HUES6 (cell line): ENCODE results near the gene FOXG1.

Experiments used
- H3K27ac ChIP-seq: 2 replicates; pipeline ENCODE4 v1.7.0; 2013; ENCODE audit warnings: low read depth, mild to moderate bottlenecking, low read length, inconsistent platforms
- H3K27me3 ChIP-seq: 2 replicates; pipeline ENCODE4 v1.6.1; 2013; ENCODE audit warnings: low read length; ENCODE audit not compliant: control insufficient read depth, insufficient read depth
- H3K36me3 ChIP-seq: 2 replicates; pipeline ENCODE4 v1.6.1; 2013; ENCODE audit warnings: low read length; ENCODE audit not compliant: control insufficient read depth, insufficient read depth
- H3K4me1 ChIP-seq: 2 replicates; pipeline ENCODE4 v1.6.1; 2013; ENCODE audit warnings: low read length; ENCODE audit not compliant: control insufficient read depth, insufficient read depth
- H3K4me3 ChIP-seq: 2 replicates; pipeline ENCODE4 v1.5.1; 2013; ENCODE audit warnings: low read depth, low read length
- H3K9ac ChIP-seq: one replicate; pipeline ENCODE4 v1.6.1; 2013; ENCODE audit warnings: mild to moderate bottlenecking, low read length
- H3K9me3 ChIP-seq: 2 replicates; pipeline ENCODE4 v1.6.1; 2013; ENCODE audit warnings: low read depth, low read length; ENCODE audit not compliant: control insufficient read depth, insufficient read depth

The FOXG1 gene

GRCh38 chr14:28762303-28762954 lies 4.2 kb upstream of the FOXG1 start:
- Histone ChIP-seq H3K27me3 (peaks cover 93% of the 10 kb centered on the region), H3K4me1 (peaks cover 30% of the 10 kb centered on the region)

GRCh38 chr14:28762955-28763326 lies 3.6 kb upstream of the FOXG1 start:
- Histone ChIP-seq H3K9ac (no peak overlapping the region), H3K27me3 (peaks cover 92% of the 10 kb centered on the region), H3K27ac (no peak overlapping the region), H3K36me3 (no peaks in the 10 kb centered on the region), H3K4me1 (peaks cover 30% of the 10 kb centered on the region), H3K4me3 (no peak overlapping the region), H3K9me3 (no peaks in the 10 kb centered on the region)

More at GRCh38 chr14:28762303-28762954, 4.2 kb upstream of the FOXG1 start:
- Histone ChIP-seq H3K9ac (no peak overlapping the region), H3K27ac (no peak overlapping the region), H3K9me3 (no peaks in the 10 kb centered on the region), H3K36me3 (no peaks in the 10 kb centered on the region), H3K4me3 (no peak overlapping the region)

GRCh38 chr14:28763751-28764256 lies 2.8 kb upstream of the FOXG1 start:
- H3K9me3 ChIP-seq: no peaks in the 10 kb centered on the region
- peaks cover 28% of the 10 kb centered on the region for H3K4me1 ChIP-seq
- no peak overlapping the region for H3K9ac ChIP-seq
- H3K4me3 ChIP-seq: peak overlapping the region; percentile 14; the same call in 1 of the 2 replicates
- H3K27me3 ChIP-seq: peaks cover 92% of the 10 kb centered on the region
- H3K27ac ChIP-seq: no peak overlapping the region
- H3K36me3 ChIP-seq: no peaks in the 10 kb centered on the region

GRCh38 chr14:28764257-28765160 lies 2.1 kb upstream of the FOXG1 start:
- H3K36me3 ChIP-seq: no peaks in the 10 kb centered on the region
- H3K9ac ChIP-seq: no peak overlapping the region
- H3K4me1 ChIP-seq: peaks cover 27% of the 10 kb centered on the region
- H3K9me3 ChIP-seq: no peaks in the 10 kb centered on the region
- H3K4me3 ChIP-seq: peak overlapping the region; percentile 77
- peaks cover 92% of the 10 kb centered on the region for H3K27me3 ChIP-seq
- H3K27ac ChIP-seq: no peak overlapping the region

- Histone ChIP-seq H3K36me3 (no peaks in the 10 kb centered on the region), H3K4me1 (peaks cover 22% of the 10 kb centered on the region), H3K9me3 (no peaks in the 10 kb centered on the region), H3K27me3 (peaks cover 92% of the 10 kb centered on the region), H3K4me3 (peak overlapping the region; percentile 77), H3K9ac (no peak overlapping the region), H3K27ac (no peak overlapping the region)
These were observed 1.3 kb upstream of the FOXG1 start for GRCh38 chr14:28765169-28765830.

- peak overlapping the region; percentile 77 for H3K4me3 ChIP-seq
- no peaks in the 10 kb centered on the region for H3K36me3 ChIP-seq
- H3K27me3 ChIP-seq: peaks cover 92% of the 10 kb centered on the region
- H3K4me1 ChIP-seq: peaks cover 22% of the 10 kb centered on the region
- no peaks in the 10 kb centered on the region for H3K9me3 ChIP-seq
- peak overlapping the region; percentile 54 for H3K9ac ChIP-seq
- H3K27ac ChIP-seq: no peak overlapping the region
These were observed 637 bp upstream of the FOXG1 start for GRCh38 chr14:28765831-28766468.

- Histone ChIP-seq H3K4me3 (peak overlapping the region; percentile 56; the same call in 1 of the 2 replicates), H3K9me3 (no peaks in the 10 kb centered on the region), H3K36me3 (no peaks in the 10 kb centered on the region), H3K9ac (no peak overlapping the region), H3K27ac (no peak overlapping the region), H3K4me1 (peaks cover 16% of the 10 kb centered on the region), H3K27me3 (peaks cover 92% of the 10 kb centered on the region)
These were observed 654 bp downstream of the FOXG1 start for GRCh38 chr14:28767030-28767852.

- Histone ChIP-seq H3K9ac (no peak overlapping the region), H3K27me3 (peaks cover 92% of the 10 kb centered on the region), H3K27ac (no peak overlapping the region), H3K9me3 (no peaks in the 10 kb centered on the region), H3K4me3 (peak overlapping the region; percentile 56), H3K4me1 (peaks cover 14% of the 10 kb centered on the region), H3K36me3 (no peaks in the 10 kb centered on the region)
These were observed 1.5 kb downstream of the FOXG1 start for GRCh38 chr14:28767853-28768741.

GRCh38 chr14:28769276-28769880 lies 2.8 kb downstream of the FOXG1 start:
- H3K4me3 ChIP-seq: no peak overlapping the region
- H3K4me1 ChIP-seq: peaks cover 14% of the 10 kb centered on the region
- H3K36me3 ChIP-seq: no peaks in the 10 kb centered on the region
- no peaks in the 10 kb centered on the region for H3K9me3 ChIP-seq
- H3K27me3 ChIP-seq: peaks cover 92% of the 10 kb centered on the region
- H3K27ac ChIP-seq: no peak overlapping the region
- no peak overlapping the region for H3K9ac ChIP-seq
